Stimulated activated CD8-positive, alpha-beta memory T cell treated with anti-CD3 and anti-CD28 coated beads, Interleukin-12 subunit alpha, Interleukin-12 subunit beta, amount 100 ng/mL, for 1 hour (primary cell): ENCODE results near the gene UNC119.

Source experiments
- DNase-seq: peaks from one replicate; pipeline ENCODE4 v3.0.0-alpha.2; 2020; ENCODE audit warnings: low read depth

Gene UNC119

DNA sequence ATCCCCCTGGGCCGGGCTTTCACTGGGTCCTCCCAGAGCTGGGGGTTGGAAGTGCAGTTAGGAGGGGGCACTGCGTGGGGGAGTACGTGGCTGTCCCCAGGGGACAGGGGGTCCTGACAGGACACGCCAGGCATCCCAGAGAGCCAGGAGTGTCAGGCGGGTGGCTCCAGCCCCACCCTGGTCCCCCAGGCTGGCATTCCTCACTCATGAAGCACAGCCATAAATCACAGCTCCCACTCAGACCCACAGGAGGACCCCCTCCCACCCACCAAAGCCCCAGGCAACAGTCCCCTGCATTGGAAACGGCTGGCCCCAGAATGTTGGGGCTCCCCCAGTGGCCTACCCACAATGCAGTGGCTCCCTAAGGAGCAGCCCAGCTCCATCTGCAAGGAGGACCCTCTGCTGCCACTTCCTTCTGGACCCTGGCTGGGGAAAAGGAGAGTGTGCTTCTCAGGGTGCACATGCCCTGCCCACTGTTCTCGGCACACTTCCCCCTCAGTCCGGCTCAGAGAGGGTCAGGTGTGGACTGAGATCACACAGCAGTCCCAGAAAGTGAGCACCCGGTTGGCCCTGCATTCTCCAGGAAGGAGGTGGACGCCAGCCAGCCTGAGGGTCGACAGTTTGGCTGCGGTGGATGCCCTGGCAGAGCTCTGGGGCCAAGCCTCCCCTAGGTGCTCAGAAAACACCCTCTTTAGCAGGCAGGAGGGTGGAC lies 53.6 kb downstream of the UNC119 start:
- no peak for DNase-seq

DNA sequence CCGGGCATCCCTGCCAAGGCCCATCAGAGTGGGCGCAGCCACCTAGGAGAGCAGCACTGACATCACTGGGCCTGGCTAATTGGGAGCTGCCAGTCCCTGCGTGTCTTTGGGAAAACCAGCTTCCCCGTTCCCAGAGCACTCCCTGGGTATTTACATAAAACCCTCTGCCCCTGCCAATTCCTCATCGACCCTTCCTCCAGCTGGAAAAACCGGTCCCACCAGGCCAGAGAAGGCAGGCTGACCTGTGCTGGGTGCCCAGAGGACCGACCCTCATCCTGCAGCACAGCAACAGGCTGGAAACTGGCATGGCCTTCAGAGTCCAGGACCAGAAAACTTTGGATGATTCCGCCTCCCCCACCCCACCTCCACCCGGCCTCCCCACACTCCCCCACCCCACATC lies 54.5 kb downstream of the UNC119 start:
- DNase-seq = no peak
